ENCODE results near the gene TMTC1. TPM values are rescaled to one million over a fixed set of nuclear protein-coding genes. Genes with fewer than 3 reads are reported as not detected.

The TMTC1 gene
- total and polyA plus RNA-seq, 7 experiments from 2014 or later = 0.19 to 2.8 (median 0.46) TPM; not detected in 3

DNA sequence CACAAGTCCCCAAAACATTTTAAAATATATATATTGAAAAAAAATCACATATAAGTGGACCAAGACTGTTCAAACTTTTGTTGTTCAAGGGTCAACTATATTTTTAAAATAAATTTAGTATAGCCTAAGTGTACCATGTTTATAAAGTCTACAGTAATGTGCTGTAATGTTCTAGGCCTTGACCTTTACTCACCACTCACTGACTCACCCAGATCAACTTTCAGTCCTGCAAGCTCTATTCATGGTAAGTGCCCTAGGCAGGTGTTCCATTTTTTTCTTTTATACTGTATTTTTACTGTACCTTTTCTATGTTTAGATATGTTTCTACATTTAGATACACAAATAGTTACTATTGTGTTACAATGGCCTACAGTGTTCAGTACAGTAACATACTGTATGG is 23.4 kb upstream of the TMTC1 start:
- no peak overlapping the region for H3K4me3 Mint-ChIP-seq
- H3K36me3 ChIP-seq (ENCODE audit: control insufficient read depth in 2 of 3, insufficient read depth in 3 of 3, low read length in 3 of 3) = no peaks in the 10 kb centered on the region
- CTCF ChIA-PET = no interaction called here

DNA sequence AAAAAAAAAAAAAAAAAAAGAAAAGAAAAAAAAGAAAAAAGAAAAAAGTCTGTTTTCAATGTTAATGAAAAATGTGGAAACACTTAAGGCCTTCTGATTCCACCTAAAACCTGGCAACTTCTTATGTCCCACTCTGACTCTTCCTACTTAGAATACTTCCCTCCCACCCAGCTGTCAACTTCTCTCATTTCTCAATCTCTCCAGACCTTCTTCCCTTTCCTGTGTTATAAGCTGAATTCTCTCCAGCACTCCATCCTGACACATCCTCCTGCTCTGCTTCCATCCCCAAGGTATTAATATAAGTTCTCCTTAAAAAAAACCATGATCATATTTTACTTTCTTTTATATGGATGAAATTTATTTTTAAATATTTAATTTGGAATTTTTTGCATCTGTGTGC is 20.3 kb upstream of the TMTC1 start:
- intact Hi-C loops (cut with micrococcal nuclease) = no loop called here
- H3K27ac Mint-ChIP-seq = no peak overlapping the region

More for the DNA sequence above, 23.4 kb upstream of the TMTC1 start:
- no peak for ATAC-seq
- no peak overlapping the region for H3K27ac Mint-ChIP-seq
- H3K27me3 ChIP-seq (ENCODE audit: control insufficient read depth in 2 of 2, insufficient read depth in 2 of 2, low read length in 2 of 2) = no peaks in the 10 kb centered on the region
- no peak overlapping the region for H3K4me3 ChIP-seq (ENCODE audit: low read length)
- H3K4me1 Mint-ChIP-seq = no peaks in the 10 kb centered on the region
- H3K27me3 Mint-ChIP-seq = peaks cover 0 to 5% (median 0%) of the 10 kb centered on the region in 5 donors
- no peak overlapping the region for H3K27ac ChIP-seq (ENCODE audit: low read depth, low read length)
- POLR2A ChIA-PET = no interaction called here
- DNase-seq = no peak
- no peaks in the 10 kb centered on the region for H3K36me3 Mint-ChIP-seq
- no peaks in the 10 kb centered on the region for H3K4me1 ChIP-seq (ENCODE audit: control insufficient read depth in 2 of 2, insufficient read depth in 2 of 2, low read length in 2 of 2)
- H3K9me3 ChIP-seq (ENCODE audit: control insufficient read depth in 2 of 3, low read length in 3 of 3) = no peaks in the 10 kb centered on the region
- H3K9me3 Mint-ChIP-seq = peaks cover 0 to 5% (median under 1%) of the 10 kb centered on the region in 11 donors
- intact Hi-C loops (cut with micrococcal nuclease) = no loop called here

DNA sequence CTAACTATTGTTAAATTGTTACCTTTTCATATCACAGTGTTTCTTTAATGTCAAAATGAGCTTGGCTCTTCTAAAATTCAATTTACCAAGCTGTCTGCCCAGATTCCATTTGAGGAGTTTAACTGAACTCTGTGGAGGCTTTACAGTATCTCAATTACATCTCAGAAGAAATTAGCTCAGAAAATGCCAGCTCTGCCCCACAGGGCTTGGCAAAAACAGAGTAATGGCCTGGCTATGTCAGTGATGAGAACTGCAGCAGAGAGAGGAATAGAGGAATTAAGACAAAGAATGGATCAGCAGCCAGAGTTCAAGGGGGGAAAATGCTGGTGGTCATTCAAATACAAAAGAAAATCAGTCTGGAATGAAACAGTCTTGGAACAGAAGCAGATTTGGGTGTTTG is 15.8 kb upstream of the TMTC1 start:
- H3K27ac ChIP-seq (ENCODE audit: low read depth, low read length) = no peak overlapping the region
- H3K4me3 Mint-ChIP-seq = no peak overlapping the region
- POLR2A ChIA-PET = no interaction called here
- H3K36me3 ChIP-seq (ENCODE audit: control insufficient read depth in 2 of 3, insufficient read depth in 3 of 3, low read length in 3 of 3) = no peaks in the 10 kb centered on the region
- no peak overlapping the region for H3K4me3 ChIP-seq (ENCODE audit: low read length)
- ATAC-seq (no peak), DNase-seq (no peak)
- H3K4me1 Mint-ChIP-seq = no peaks in the 10 kb centered on the region
- no peaks in the 10 kb centered on the region for H3K27me3 ChIP-seq (ENCODE audit: control insufficient read depth in 2 of 2, insufficient read depth in 2 of 2, low read length in 2 of 2)
- peaks cover 0 to 19% (median 15%) of the 10 kb centered on the region in 5 donors for H3K27me3 Mint-ChIP-seq
- intact Hi-C loops (cut with micrococcal nuclease) = no loop called here
- H3K9me3 Mint-ChIP-seq = peaks cover 0 to 13% (median 3%) of the 10 kb centered on the region in 11 donors
- no peaks in the 10 kb centered on the region for H3K4me1 ChIP-seq (ENCODE audit: control insufficient read depth in 2 of 2, insufficient read depth in 2 of 2, low read length in 2 of 2)
- CTCF ChIA-PET = no interaction called here
- no peaks in the 10 kb centered on the region for H3K36me3 Mint-ChIP-seq
- no peaks in the 10 kb centered on the region for H3K9me3 ChIP-seq (ENCODE audit: control insufficient read depth in 2 of 3, low read length in 3 of 3)
- no peak overlapping the region for H3K27ac Mint-ChIP-seq

More for the DNA sequence above, 20.3 kb upstream of the TMTC1 start:
- H3K27me3 ChIP-seq (ENCODE audit: control insufficient read depth in 2 of 2, insufficient read depth in 2 of 2, low read length in 2 of 2) = no peaks in the 10 kb centered on the region
- no peak for DNase-seq
- no peaks in the 10 kb centered on the region for H3K4me1 ChIP-seq (ENCODE audit: control insufficient read depth in 2 of 2, insufficient read depth in 2 of 2, low read length in 2 of 2)
- no peak overlapping the region for H3K4me3 ChIP-seq (ENCODE audit: low read length)
- H3K27me3 Mint-ChIP-seq = peaks cover 0 to 5% (median 3%) of the 10 kb centered on the region in 5 donors
- H3K36me3 ChIP-seq (ENCODE audit: control insufficient read depth in 2 of 3, insufficient read depth in 3 of 3, low read length in 3 of 3) = no peaks in the 10 kb centered on the region
- no peak overlapping the region for H3K4me3 Mint-ChIP-seq
- no peaks in the 10 kb centered on the region for H3K9me3 ChIP-seq (ENCODE audit: control insufficient read depth in 2 of 3, low read length in 3 of 3)
- ChIA-PET CTCF (no interaction called here), POLR2A (no interaction called here)
- ATAC-seq = no peak
- H3K4me1 Mint-ChIP-seq = no peaks in the 10 kb centered on the region
- no peak overlapping the region for H3K27ac ChIP-seq (ENCODE audit: low read depth, low read length)
- peaks cover 0 to 16% (median 3%) of the 10 kb centered on the region in 11 donors for H3K9me3 Mint-ChIP-seq
- no peaks in the 10 kb centered on the region for H3K36me3 Mint-ChIP-seq

DNA sequence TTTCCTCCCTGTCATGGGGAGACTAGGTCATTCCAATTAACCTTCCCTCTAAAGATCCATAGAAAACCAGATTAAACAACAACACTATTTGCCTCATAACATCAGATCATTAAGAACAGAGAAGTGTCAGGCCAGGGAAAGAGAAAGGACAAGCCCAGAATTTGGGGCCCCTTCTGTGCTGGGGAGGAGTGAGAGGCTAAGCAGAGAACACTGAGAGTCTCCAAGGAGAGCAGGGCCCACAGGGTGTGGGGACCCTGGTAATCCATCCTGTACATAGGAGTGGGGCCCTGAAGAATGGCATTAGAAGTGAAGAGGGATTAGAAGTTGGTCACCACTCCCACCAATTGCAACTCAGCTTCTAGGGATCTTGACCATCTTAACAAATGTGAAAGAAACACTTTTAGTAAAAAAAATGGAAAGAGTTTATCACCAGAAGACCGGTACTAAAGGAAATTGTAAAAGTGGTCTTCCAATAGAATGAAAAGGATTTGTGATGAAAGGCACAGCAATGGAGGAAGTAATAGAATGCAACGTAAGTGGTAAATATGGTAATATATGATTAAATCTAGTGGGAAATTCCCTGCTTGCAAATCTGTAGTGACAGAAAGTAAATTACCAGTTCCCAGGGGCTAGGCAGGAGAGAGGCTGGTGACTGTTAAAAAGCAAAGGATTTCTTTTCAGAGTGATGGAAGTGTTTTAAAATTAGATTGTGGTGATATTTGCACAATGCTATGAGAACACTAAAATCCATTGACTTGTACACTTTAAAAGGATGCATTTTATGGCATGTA is 14.0 kb upstream of the TMTC1 start:
- H3K9me3 Mint-ChIP-seq = peaks cover 0 to 13% (median 3%) of the 10 kb centered on the region in 11 donors
- intact Hi-C loops (cut with micrococcal nuclease) = no loop called here
- CTCF ChIA-PET = no interaction called here
- DNase-seq (no peak), ATAC-seq (no peak)
- H3K27me3 Mint-ChIP-seq = peaks cover 0 to 19% (median 15%) of the 10 kb centered on the region in 5 donors
- H3K4me3 ChIP-seq (ENCODE audit: low read length) = no peak overlapping the region
- peaks cover 0 to 3% (median 0%) of the 10 kb centered on the region in 3 experiments for H3K9me3 ChIP-seq (ENCODE audit: control insufficient read depth in 2 of 3, low read length in 3 of 3)
- POLR2A ChIA-PET = no interaction called here
- no peaks in the 10 kb centered on the region for H3K36me3 ChIP-seq (ENCODE audit: control insufficient read depth in 2 of 3, insufficient read depth in 3 of 3, low read length in 3 of 3)
- no peaks in the 10 kb centered on the region for H3K4me1 ChIP-seq (ENCODE audit: control insufficient read depth in 2 of 2, insufficient read depth in 2 of 2, low read length in 2 of 2)
- no peaks in the 10 kb centered on the region for H3K36me3 Mint-ChIP-seq
- no peak overlapping the region for H3K27ac ChIP-seq (ENCODE audit: low read depth, low read length)
- no peaks in the 10 kb centered on the region for H3K4me1 Mint-ChIP-seq
- H3K4me3 Mint-ChIP-seq = no peak overlapping the region
- no peaks in the 10 kb centered on the region for H3K27me3 ChIP-seq (ENCODE audit: control insufficient read depth in 2 of 2, insufficient read depth in 2 of 2, low read length in 2 of 2)
- no peak overlapping the region for H3K27ac Mint-ChIP-seq

DNA sequence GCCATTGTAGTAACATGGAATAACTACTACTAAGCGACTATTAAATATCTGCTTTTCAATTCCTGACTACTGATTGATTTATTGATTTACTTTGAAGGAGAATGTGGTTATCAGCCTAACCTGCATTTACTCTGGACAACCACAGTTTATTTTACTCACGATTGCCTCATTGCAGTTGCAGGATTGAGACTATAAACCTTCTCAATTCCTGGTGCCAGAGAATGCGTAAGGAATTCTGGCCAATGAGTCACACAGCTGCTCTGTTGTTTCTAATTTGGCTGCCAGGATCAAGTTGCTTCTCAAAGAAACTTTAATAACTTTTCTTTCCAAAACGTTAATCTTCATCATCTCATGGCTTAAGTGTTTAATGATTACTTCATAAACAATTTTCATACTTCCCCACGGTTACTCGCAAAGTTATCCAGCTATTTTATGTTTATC is 13.1 kb upstream of the TMTC1 start:
- no peak overlapping the region for H3K27ac Mint-ChIP-seq
- ChIA-PET POLR2A (no interaction called here), CTCF (no interaction called here)
- H3K4me1 Mint-ChIP-seq = no peaks in the 10 kb centered on the region
- H3K9me3 ChIP-seq (ENCODE audit: control insufficient read depth in 2 of 3, low read length in 3 of 3) = peaks cover 0 to 3% (median 0%) of the 10 kb centered on the region in 3 experiments
- H3K9me3 Mint-ChIP-seq = peaks cover 0 to 13% (median 3%) of the 10 kb centered on the region in 11 donors
- H3K4me3 ChIP-seq (ENCODE audit: low read length) = no peak overlapping the region
- H3K4me1 ChIP-seq (ENCODE audit: control insufficient read depth in 2 of 2, insufficient read depth in 2 of 2, low read length in 2 of 2) = no peaks in the 10 kb centered on the region
- H3K27me3 Mint-ChIP-seq = peaks cover 0 to 19% (median 15%) of the 10 kb centered on the region in 5 donors
- no peak for ATAC-seq
- no peak overlapping the region for H3K4me3 Mint-ChIP-seq
- H3K36me3 Mint-ChIP-seq = no peaks in the 10 kb centered on the region
- intact Hi-C loops (cut with micrococcal nuclease) = no loop called here
- no peaks in the 10 kb centered on the region for H3K36me3 ChIP-seq (ENCODE audit: control insufficient read depth in 2 of 3, insufficient read depth in 3 of 3, low read length in 3 of 3)
- no peaks in the 10 kb centered on the region for H3K27me3 ChIP-seq (ENCODE audit: control insufficient read depth in 2 of 2, insufficient read depth in 2 of 2, low read length in 2 of 2)
- no peak for DNase-seq
- no peak overlapping the region for H3K27ac ChIP-seq (ENCODE audit: low read depth, low read length)

DNA sequence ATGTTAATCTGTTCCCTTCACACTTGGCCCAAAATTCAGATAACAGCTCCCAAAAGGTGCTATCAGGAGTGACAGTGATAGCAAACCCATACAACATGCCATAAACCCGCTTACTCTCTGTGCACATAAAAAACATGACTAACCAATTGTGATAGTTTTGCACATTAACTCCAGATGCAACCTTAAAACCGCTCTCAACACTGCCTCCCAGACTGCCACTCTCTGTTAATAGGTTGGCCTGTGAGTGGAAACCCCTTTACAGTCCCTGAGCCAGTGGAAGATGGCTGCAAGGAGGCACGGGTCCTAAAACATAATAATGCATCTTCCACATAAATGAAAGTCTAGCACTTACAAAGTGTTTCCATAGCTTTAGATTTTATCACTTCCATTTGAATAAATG is 12.0 kb upstream of the TMTC1 start:
- no peaks in the 10 kb centered on the region for H3K4me1 ChIP-seq (ENCODE audit: control insufficient read depth in 2 of 2, insufficient read depth in 2 of 2, low read length in 2 of 2)
- no peaks in the 10 kb centered on the region for H3K4me1 Mint-ChIP-seq
- POLR2A ChIA-PET = no interaction called here
- intact Hi-C loops (cut with micrococcal nuclease) = no loop called here
- H3K9me3 Mint-ChIP-seq = peaks cover 0 to 13% (median 2%) of the 10 kb centered on the region in 11 donors
- peaks cover 0 to 19% (median 15%) of the 10 kb centered on the region in 5 donors for H3K27me3 Mint-ChIP-seq
- no peaks in the 10 kb centered on the region for H3K36me3 Mint-ChIP-seq
- H3K9me3 ChIP-seq (ENCODE audit: control insufficient read depth in 2 of 3, low read length in 3 of 3) = peaks cover 0 to 3% (median 0%) of the 10 kb centered on the region in 3 experiments
- H3K27ac Mint-ChIP-seq = no peak overlapping the region
- ATAC-seq (no peak), DNase-seq (no peak)
- H3K4me3 Mint-ChIP-seq = no peak overlapping the region
- H3K36me3 ChIP-seq (ENCODE audit: control insufficient read depth in 2 of 3, insufficient read depth in 3 of 3, low read length in 3 of 3) = no peaks in the 10 kb centered on the region
- H3K4me3 ChIP-seq (ENCODE audit: low read length) = no peak overlapping the region
- CTCF ChIA-PET = no interaction called here
- H3K27ac ChIP-seq (ENCODE audit: low read depth, low read length) = no peak overlapping the region
- no peaks in the 10 kb centered on the region for H3K27me3 ChIP-seq (ENCODE audit: control insufficient read depth in 2 of 2, insufficient read depth in 2 of 2, low read length in 2 of 2)

DNA sequence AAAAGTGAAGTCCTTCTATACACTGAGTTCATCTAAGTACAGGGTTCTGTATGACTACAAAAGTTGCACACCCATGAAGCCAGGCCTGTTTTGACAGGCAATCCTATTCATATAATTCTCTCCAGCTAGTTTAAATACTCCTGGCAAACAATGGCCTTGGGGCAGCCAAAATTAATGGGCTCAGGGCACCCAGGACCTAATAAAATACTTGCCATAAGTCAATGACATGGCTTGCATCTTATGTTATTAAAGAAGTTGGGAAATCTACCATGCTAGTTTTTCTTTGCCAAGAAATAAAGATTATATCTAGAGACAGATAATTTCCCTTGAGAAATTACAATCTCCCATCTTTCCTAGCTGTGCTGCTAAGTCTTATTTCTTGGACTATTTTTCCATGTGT is 11.1 kb upstream of the TMTC1 start:
- peaks cover 0 to 3% (median 0%) of the 10 kb centered on the region in 3 experiments for H3K9me3 ChIP-seq (ENCODE audit: control insufficient read depth in 2 of 3, low read length in 3 of 3)
- peaks cover 0 to 13% (median 3%) of the 10 kb centered on the region in 11 donors for H3K9me3 Mint-ChIP-seq
- intact Hi-C loops (cut with micrococcal nuclease) = no loop called here
- no peaks in the 10 kb centered on the region for H3K36me3 ChIP-seq (ENCODE audit: control insufficient read depth in 2 of 3, insufficient read depth in 3 of 3, low read length in 3 of 3)
- H3K27me3 Mint-ChIP-seq = peaks cover 0 to 19% (median 15%) of the 10 kb centered on the region in 5 donors
- no peaks in the 10 kb centered on the region for H3K4me1 Mint-ChIP-seq
- no peak overlapping the region for H3K27ac Mint-ChIP-seq
- no peak for ATAC-seq
- POLR2A ChIA-PET = no interaction called here
- CTCF ChIA-PET = no interaction called here
- H3K27me3 ChIP-seq (ENCODE audit: control insufficient read depth in 2 of 2, insufficient read depth in 2 of 2, low read length in 2 of 2) = no peaks in the 10 kb centered on the region
- DNase-seq = no peak
- peaks cover 0 to 2% (median 0%) of the 10 kb centered on the region in 5 donors for H3K36me3 Mint-ChIP-seq
- no peaks in the 10 kb centered on the region for H3K4me1 ChIP-seq (ENCODE audit: control insufficient read depth in 2 of 2, insufficient read depth in 2 of 2, low read length in 2 of 2)
- H3K4me3 Mint-ChIP-seq = no peak overlapping the region
- no peak overlapping the region for H3K4me3 ChIP-seq (ENCODE audit: low read length)
- no peak overlapping the region for H3K27ac ChIP-seq (ENCODE audit: low read depth, low read length)

All from naive thymus-derived CD4-positive, alpha-beta T cell (primary cell).